GM18867 (cell line): Measurements from ENCODE around the gene METAP1.
"Not testable (repeated sequence)": the region's sequence is repeated elsewhere in the genome, so short reads cannot be mapped to it uniquely, and the experiment has no call there.

Experiments used
- ATAC-seq: cut with Tn5 transposase; IDR thresholded peaks from one replicate; pipeline ENCODE4 v1.9.1; 2021; ENCODE audit warnings: mild to moderate bottlenecking, moderate library complexity; ENCODE audit not compliant: unreplicated experiment

METAP1 gene

GRCh38 chr4:98996765-98997068 is 1.2 kb downstream of the METAP1 start:
- no peak for ATAC-seq

- ATAC-seq: no peak
Observed at GRCh38 chr4:98997166-98997565, 1.6 kb downstream of the METAP1 start.

- ATAC-seq: no peak
Observed at GRCh38 chr4:98998551-98998950, 3.0 kb downstream of the METAP1 start.

- ATAC-seq: no peak
Observed at GRCh38 chr4:99002279-99002678, 6.8 kb downstream of the METAP1 start.

- no peak for ATAC-seq
Observed at GRCh38 chr4:99008051-99008450, 12.5 kb downstream of the METAP1 start.

- no peak for ATAC-seq
Observed at GRCh38 chr4:99011910-99012309, 16.4 kb downstream of the METAP1 start.

- ATAC-seq: no peak
Observed at GRCh38 chr4:99013402-99013843, 17.9 kb downstream of the METAP1 start.

- no peak for ATAC-seq
Observed at GRCh38 chr4:99013884-99014523, 18.5 kb downstream of the METAP1 start.

GRCh38 chr4:99021386-99021785 is 25.9 kb downstream of the METAP1 start:
- no peak for ATAC-seq

GRCh38 chr4:99022566-99022965 is 27.0 kb downstream of the METAP1 start:
- no peak for ATAC-seq

GRCh38 chr4:99023800-99024251 is 28.3 kb downstream of the METAP1 start:
- ATAC-seq: not testable (repeated sequence)

GRCh38 chr4:99024481-99025275 is 29.2 kb downstream of the METAP1 start:
- no peak for ATAC-seq

GRCh38 chr4:99025506-99025905 is 30.0 kb downstream of the METAP1 start:
- no peak for ATAC-seq

- ATAC-seq: no peak
Observed at GRCh38 chr4:99027304-99027703, 31.8 kb downstream of the METAP1 start.

GRCh38 chr4:99028187-99028586 is 32.7 kb downstream of the METAP1 start:
- ATAC-seq: no peak

GRCh38 chr4:99029018-99029735 is 33.7 kb downstream of the METAP1 start:
- peak; percentile 67 for ATAC-seq

- no peak for ATAC-seq
Observed at GRCh38 chr4:99029852-99030251, 34.3 kb downstream of the METAP1 start.

GRCh38 chr4:99033956-99034355 is 38.4 kb downstream of the METAP1 start:
- no peak for ATAC-seq

- ATAC-seq: no peak
Observed at GRCh38 chr4:99038213-99038612, 42.7 kb downstream of the METAP1 start.

GRCh38 chr4:99043346-99043745 is 47.8 kb downstream of the METAP1 start:
- ATAC-seq: no peak

GRCh38 chr4:99047710-99048109 is 52.2 kb downstream of the METAP1 start:
- ATAC-seq: no peak

- ATAC-seq: no peak
Observed at GRCh38 chr4:99052902-99053301, 57.4 kb downstream of the METAP1 start.
